ENCODE measurements around the gene TLR2. TPM values are rescaled to one million over a fixed set of nuclear protein-coding genes. Genes with fewer than 3 reads are reported as not detected.

TLR2 gene
- total RNA-seq, 1 experiment from 2014 or later, result 1.7 TPM

GRCh38 chr4:153635846-153636245, 48.2 kb upstream of the TLR2 start:
- DNase-seq (ENCODE audit: low spot score) (no peak), ATAC-seq (no peak)
- Mint-ChIP-seq H3K36me3 (peaks cover 51% of the 10 kb centered on the region), H3K27me3 (ENCODE audit: low read depth) (no peaks in the 10 kb centered on the region), H3K4me3 (no peak overlapping the region), H3K9me3 (peaks cover 8% of the 10 kb centered on the region), H3K27ac (no peak overlapping the region), H3K4me1 (peaks cover 7% of the 10 kb centered on the region)
- TF ChIP-seq, protein P1, sequence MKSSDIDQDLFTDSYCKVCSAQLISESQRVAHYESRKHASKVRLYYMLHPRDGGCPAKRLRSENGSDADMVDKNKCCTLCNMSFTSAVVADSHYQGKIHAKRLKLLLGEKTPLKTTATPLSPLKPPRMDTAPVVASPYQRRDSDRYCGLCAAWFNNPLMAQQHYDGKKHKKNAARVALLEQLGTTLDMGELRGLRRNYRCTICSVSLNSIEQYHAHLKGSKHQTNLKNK (CRISPR knock-in tag; IDR thresholded peaks at IDR 0.05), result no peak
- TF ChIP-seq, protein P2, sequence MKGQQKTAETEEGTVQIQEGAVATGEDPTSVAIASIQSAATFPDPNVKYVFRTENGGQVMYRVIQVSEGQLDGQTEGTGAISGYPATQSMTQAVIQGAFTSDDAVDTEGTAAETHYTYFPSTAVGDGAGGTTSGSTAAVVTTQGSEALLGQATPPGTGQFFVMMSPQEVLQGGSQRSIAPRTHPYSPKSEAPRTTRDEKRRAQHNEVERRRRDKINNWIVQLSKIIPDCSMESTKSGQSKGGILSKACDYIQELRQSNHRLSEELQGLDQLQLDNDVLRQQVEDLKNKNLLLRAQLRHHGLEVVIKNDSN (CRISPR knock-in tag; IDR thresholded peaks at IDR 0.05), result no peak
- TF ChIP-seq, protein P3, sequence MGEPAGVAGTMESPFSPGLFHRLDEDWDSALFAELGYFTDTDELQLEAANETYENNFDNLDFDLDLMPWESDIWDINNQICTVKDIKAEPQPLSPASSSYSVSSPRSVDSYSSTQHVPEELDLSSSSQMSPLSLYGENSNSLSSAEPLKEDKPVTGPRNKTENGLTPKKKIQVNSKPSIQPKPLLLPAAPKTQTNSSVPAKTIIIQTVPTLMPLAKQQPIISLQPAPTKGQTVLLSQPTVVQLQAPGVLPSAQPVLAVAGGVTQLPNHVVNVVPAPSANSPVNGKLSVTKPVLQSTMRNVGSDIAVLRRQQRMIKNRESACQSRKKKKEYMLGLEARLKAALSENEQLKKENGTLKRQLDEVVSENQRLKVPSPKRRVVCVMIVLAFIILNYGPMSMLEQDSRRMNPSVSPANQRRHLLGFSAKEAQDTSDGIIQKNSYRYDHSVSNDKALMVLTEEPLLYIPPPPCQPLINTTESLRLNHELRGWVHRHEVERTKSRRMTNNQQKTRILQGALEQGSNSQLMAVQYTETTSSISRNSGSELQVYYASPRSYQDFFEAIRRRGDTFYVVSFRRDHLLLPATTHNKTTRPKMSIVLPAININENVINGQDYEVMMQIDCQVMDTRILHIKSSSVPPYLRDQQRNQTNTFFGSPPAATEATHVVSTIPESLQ (CRISPR knock-in tag; IDR thresholded peaks at IDR 0.05), result no peak
- TF ChIP-seq ATF1 (CRISPR knock-in tag; IDR thresholded peaks at IDR 0.05) (no peak), NR3C1 (CRISPR knock-in tag; conservative IDR thresholded peaks at IDR 0.05; ENCODE audit: low read depth) (no peak), CREB1 (CRISPR knock-in tag; IDR thresholded peaks at IDR 0.05) (no peak), SP1 (CRISPR knock-in tag; conservative IDR thresholded peaks at IDR 0.05) (no peak), GRHL2 (CRISPR knock-in tag; IDR thresholded peaks at IDR 0.05; ENCODE audit: insufficient replicate concordance, severe bottlenecking) (no peak), ERG (CRISPR knock-in tag; IDR thresholded peaks at IDR 0.05) (no peak), JUN (CRISPR knock-in tag; IDR thresholded peaks at IDR 0.05) (no peak), E2F5 (CRISPR knock-in tag; IDR thresholded peaks at IDR 0.05) (no peak), TCF7 (CRISPR knock-in tag; IDR thresholded peaks at IDR 0.05; ENCODE audit: low read depth) (no peak), MXD4 (CRISPR knock-in tag; IDR thresholded peaks at IDR 0.05; ENCODE audit: borderline replicate concordance) (no peak)
- TF ChIP-seq, protein P4, sequence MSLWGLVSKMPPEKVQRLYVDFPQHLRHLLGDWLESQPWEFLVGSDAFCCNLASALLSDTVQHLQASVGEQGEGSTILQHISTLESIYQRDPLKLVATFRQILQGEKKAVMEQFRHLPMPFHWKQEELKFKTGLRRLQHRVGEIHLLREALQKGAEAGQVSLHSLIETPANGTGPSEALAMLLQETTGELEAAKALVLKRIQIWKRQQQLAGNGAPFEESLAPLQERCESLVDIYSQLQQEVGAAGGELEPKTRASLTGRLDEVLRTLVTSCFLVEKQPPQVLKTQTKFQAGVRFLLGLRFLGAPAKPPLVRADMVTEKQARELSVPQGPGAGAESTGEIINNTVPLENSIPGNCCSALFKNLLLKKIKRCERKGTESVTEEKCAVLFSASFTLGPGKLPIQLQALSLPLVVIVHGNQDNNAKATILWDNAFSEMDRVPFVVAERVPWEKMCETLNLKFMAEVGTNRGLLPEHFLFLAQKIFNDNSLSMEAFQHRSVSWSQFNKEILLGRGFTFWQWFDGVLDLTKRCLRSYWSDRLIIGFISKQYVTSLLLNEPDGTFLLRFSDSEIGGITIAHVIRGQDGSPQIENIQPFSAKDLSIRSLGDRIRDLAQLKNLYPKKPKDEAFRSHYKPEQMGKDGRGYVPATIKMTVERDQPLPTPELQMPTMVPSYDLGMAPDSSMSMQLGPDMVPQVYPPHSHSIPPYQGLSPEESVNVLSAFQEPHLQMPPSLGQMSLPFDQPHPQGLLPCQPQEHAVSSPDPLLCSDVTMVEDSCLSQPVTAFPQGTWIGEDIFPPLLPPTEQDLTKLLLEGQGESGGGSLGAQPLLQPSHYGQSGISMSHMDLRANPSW (CRISPR knock-in tag; conservative IDR thresholded peaks at IDR 0.05; ENCODE audit: low read depth), result no peak
- TF ChIP-seq, protein P5, sequence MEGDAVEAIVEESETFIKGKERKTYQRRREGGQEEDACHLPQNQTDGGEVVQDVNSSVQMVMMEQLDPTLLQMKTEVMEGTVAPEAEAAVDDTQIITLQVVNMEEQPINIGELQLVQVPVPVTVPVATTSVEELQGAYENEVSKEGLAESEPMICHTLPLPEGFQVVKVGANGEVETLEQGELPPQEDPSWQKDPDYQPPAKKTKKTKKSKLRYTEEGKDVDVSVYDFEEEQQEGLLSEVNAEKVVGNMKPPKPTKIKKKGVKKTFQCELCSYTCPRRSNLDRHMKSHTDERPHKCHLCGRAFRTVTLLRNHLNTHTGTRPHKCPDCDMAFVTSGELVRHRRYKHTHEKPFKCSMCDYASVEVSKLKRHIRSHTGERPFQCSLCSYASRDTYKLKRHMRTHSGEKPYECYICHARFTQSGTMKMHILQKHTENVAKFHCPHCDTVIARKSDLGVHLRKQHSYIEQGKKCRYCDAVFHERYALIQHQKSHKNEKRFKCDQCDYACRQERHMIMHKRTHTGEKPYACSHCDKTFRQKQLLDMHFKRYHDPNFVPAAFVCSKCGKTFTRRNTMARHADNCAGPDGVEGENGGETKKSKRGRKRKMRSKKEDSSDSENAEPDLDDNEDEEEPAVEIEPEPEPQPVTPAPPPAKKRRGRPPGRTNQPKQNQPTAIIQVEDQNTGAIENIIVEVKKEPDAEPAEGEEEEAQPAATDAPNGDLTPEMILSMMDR (IDR thresholded peaks at IDR 0.05), result no peak
- TF ChIP-seq, protein P6, sequence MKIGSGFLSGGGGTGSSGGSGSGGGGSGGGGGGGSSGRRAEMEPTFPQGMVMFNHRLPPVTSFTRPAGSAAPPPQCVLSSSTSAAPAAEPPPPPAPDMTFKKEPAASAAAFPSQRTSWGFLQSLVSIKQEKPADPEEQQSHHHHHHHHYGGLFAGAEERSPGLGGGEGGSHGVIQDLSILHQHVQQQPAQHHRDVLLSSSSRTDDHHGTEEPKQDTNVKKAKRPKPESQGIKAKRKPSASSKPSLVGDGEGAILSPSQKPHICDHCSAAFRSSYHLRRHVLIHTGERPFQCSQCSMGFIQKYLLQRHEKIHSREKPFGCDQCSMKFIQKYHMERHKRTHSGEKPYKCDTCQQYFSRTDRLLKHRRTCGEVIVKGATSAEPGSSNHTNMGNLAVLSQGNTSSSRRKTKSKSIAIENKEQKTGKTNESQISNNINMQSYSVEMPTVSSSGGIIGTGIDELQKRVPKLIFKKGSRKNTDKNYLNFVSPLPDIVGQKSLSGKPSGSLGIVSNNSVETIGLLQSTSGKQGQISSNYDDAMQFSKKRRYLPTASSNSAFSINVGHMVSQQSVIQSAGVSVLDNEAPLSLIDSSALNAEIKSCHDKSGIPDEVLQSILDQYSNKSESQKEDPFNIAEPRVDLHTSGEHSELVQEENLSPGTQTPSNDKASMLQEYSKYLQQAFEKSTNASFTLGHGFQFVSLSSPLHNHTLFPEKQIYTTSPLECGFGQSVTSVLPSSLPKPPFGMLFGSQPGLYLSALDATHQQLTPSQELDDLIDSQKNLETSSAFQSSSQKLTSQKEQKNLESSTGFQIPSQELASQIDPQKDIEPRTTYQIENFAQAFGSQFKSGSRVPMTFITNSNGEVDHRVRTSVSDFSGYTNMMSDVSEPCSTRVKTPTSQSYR (CRISPR knock-in tag; IDR thresholded peaks at IDR 0.05), result no peak
- TF ChIP-seq, protein P7, sequence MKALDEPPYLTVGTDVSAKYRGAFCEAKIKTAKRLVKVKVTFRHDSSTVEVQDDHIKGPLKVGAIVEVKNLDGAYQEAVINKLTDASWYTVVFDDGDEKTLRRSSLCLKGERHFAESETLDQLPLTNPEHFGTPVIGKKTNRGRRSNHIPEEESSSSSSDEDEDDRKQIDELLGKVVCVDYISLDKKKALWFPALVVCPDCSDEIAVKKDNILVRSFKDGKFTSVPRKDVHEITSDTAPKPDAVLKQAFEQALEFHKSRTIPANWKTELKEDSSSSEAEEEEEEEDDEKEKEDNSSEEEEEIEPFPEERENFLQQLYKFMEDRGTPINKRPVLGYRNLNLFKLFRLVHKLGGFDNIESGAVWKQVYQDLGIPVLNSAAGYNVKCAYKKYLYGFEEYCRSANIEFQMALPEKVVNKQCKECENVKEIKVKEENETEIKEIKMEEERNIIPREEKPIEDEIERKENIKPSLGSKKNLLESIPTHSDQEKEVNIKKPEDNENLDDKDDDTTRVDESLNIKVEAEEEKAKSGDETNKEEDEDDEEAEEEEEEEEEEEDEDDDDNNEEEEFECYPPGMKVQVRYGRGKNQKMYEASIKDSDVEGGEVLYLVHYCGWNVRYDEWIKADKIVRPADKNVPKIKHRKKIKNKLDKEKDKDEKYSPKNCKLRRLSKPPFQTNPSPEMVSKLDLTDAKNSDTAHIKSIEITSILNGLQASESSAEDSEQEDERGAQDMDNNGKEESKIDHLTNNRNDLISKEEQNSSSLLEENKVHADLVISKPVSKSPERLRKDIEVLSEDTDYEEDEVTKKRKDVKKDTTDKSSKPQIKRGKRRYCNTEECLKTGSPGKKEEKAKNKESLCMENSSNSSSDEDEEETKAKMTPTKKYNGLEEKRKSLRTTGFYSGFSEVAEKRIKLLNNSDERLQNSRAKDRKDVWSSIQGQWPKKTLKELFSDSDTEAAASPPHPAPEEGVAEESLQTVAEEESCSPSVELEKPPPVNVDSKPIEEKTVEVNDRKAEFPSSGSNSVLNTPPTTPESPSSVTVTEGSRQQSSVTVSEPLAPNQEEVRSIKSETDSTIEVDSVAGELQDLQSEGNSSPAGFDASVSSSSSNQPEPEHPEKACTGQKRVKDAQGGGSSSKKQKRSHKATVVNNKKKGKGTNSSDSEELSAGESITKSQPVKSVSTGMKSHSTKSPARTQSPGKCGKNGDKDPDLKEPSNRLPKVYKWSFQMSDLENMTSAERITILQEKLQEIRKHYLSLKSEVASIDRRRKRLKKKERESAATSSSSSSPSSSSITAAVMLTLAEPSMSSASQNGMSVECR (CRISPR knock-in tag; IDR thresholded peaks at IDR 0.05; ENCODE audit: borderline replicate concordance), result no peak
- ChIA-PET POLR2A (no interaction called here), CTCF (interaction anchor here (1.5 to 2.0 kb wide), 2 partner anchors 8 to 114 kb away, joined by 9 to 17 read pairs; no protein-coding TSS in a partner anchor)

Measured in WTC11 (cell line).